ENCODE results near the gene FARS2.

DNA sequence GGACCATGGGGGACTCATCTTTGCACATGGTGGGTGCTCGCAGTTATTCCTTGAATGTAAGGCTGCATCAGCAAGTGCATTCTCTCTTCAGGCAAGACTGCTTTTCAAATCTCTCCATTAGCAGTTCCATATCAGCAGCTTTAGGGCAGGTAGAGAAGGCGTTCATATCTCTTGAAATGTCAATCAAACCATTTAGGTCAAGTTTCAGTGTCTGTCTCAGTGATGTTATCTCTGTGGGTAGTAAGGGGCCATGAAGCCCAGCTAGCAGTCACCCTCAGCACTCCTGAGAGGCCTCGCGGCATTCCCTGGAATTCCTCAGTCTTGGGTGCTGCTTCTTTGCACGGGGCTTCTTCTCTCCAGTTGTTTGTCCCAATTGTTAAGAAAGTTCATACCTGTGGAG, 24.2 kb downstream of the FARS2 start:
- TF ChIP-seq, protein P1, sequence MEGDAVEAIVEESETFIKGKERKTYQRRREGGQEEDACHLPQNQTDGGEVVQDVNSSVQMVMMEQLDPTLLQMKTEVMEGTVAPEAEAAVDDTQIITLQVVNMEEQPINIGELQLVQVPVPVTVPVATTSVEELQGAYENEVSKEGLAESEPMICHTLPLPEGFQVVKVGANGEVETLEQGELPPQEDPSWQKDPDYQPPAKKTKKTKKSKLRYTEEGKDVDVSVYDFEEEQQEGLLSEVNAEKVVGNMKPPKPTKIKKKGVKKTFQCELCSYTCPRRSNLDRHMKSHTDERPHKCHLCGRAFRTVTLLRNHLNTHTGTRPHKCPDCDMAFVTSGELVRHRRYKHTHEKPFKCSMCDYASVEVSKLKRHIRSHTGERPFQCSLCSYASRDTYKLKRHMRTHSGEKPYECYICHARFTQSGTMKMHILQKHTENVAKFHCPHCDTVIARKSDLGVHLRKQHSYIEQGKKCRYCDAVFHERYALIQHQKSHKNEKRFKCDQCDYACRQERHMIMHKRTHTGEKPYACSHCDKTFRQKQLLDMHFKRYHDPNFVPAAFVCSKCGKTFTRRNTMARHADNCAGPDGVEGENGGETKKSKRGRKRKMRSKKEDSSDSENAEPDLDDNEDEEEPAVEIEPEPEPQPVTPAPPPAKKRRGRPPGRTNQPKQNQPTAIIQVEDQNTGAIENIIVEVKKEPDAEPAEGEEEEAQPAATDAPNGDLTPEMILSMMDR (conservative IDR thresholded peaks at IDR 0.05; ENCODE audit: low read length), result no peak
- no peak for TF ChIP-seq EZH2phosphoT487 (IDR thresholded peaks at IDR 0.05; ENCODE audit: borderline replicate concordance, low read depth, low read length)
